CD4-positive, alpha-beta T cell treated with Interferon gamma for 1 hour (primary cell): Measurements from ENCODE around the gene LIPC.

Source experiments
- DNase-seq: peaks from one replicate; pipeline ENCODE4 v3.0.0-alpha.2; 2020

Gene LIPC

DNA sequence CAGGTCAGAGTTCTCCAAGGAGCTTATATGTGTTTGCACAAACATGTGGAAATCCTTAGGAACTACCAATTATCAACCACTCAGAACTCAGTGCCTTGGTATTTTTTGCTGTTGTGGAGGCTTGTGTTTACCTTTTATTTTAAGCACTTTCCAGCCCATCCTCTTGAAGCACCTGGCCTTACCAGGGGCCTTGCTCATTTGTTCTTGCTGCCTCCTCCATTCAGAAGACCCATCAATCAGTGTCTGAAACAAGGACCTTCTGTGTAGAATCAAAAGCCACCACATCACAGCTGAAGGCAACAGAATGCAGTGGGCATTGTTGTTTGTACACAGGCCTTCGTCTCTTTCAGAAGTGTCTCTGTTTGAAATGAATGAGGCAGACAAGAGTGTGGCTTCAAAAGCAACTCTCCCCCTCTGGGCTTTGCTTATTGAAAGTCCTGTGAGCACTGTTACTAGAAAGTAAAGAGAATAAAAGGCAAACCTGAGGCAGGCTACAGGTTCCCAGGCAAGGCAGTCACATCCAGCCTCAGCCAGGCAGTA is 24.5 kb upstream of the LIPC start:
- DNase-seq: no peak

- no peak for DNase-seq
Measured at GRCh38 chr15:58407778-58408177, 24.0 kb upstream of the LIPC start.

GRCh38 chr15:58409861-58410260 is 21.9 kb upstream of the LIPC start:
- DNase-seq: no peak

DNA sequence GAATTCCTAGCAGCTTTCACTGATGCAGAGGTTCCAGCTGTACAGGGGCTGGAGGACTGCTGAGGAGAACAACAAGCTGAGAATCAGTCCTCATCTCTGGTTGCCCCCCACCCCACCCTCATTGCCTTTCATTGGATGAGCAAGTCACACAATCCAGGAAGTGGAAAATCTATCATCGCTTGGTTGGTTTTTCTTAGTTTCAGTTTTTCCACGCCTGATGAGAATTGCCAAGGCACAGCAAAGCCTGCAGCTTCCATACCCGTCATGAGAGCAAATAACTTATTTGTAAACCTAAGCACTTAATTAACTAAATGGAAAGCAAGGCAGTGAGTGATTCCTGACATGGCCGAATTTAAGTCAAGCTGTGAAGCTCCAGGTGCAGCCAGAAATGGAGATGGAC is 21.4 kb upstream of the LIPC start:
- peak; percentile 9 for DNase-seq

- no peak for DNase-seq
Measured at GRCh38 chr15:58413253-58413652, 18.5 kb upstream of the LIPC start.

GRCh38 chr15:58415636-58416035 is 16.2 kb upstream of the LIPC start:
- no peak for DNase-seq

- DNase-seq: no peak
Measured at GRCh38 chr15:58416963-58417362, 14.8 kb upstream of the LIPC start.

DNA sequence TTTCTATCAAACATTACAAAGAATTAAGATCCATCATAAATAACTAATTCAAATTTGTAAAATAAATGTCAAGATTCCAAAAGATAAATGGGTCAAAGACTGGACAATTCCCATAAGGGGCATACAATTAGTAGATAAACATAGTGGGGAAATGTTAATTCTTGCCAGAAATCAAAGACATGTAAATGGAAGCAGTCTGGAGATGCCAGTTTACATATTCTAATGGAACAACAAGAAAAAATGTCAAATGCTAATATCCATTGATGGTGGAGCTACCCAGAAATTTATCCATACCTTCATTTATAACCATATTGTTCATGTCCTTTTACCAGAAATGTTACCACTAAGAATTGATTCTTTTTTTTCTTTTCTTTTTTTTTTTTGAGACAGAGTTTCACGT is 13.7 kb upstream of the LIPC start:
- no peak for DNase-seq

GRCh38 chr15:58419803-58420524 is 11.8 kb upstream of the LIPC start:
- DNase-seq: no peak

DNA sequence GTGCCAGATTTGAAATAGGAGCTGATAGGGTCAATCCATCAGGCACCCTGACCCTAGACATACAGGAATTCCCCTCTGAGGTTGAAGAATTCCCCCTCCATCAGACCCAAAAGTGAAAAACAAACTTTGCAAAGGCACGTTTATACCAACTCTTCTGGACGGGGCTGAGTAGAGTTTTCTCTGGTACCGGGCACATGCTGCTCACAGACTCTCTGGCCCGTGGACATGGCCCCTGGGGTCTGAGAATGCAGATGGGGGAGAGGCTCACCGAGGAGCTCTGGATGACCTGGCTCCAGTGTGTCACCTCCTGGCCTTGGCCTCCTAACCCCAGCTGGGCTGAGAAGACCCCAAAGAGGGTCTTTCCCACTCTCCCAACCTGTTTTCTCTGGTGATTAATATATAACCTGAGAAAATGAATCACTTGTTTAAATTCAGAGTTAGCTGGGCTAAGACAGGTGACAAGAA is 11.2 kb upstream of the LIPC start:
- DNase-seq: no peak

DNA sequence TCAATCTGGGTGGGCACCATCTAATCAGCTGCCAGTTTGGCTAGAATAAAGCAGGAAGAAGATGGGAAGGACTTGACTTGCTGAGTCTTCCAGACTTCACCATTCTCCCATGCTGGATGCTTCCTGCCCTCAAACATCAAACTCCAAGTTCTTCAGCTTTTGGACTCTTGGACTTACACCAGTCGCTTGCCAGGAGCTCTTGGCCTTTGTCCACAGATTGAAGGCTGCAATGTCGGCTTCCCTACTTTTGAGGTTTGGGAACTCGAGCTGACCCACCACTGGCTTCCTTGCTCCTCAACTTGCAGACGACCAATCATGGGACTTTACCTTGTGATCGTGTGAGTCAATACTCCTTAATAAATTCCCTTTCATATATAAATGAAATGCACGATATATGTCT is 8.6 kb upstream of the LIPC start:
- DNase-seq: no peak

GRCh38 chr15:58423831-58424608 is 7.8 kb upstream of the LIPC start:
- DNase-seq: no peak

GRCh38 chr15:58424722-58425121 is 7.1 kb upstream of the LIPC start:
- no peak for DNase-seq

GRCh38 chr15:58425185-58425584 is 6.6 kb upstream of the LIPC start:
- no peak for DNase-seq

DNA sequence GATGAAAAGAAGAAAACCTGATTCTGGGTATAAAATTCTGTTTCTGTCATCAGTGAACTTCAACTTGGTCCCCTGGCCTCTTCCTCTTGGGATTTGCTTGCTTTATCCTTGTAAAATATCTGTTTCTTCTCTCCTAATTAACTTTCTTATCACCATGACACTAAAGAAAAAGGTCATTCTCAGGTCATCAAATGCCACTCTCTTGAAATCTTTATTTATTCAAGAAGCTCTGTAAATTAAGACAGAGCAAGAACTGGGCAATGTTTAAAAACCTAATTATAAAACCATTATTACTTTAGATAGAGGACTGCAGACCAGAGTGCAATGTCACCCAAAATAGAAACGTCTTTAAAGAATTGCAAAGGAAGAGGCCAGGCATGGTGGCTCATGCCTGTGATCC is 6.0 kb upstream of the LIPC start:
- DNase-seq: no peak

- no peak for DNase-seq
Measured at GRCh38 chr15:58426501-58426900, 5.3 kb upstream of the LIPC start.

- no peak for DNase-seq
Measured at GRCh38 chr15:58427987-58428386, 3.8 kb upstream of the LIPC start.

DNA sequence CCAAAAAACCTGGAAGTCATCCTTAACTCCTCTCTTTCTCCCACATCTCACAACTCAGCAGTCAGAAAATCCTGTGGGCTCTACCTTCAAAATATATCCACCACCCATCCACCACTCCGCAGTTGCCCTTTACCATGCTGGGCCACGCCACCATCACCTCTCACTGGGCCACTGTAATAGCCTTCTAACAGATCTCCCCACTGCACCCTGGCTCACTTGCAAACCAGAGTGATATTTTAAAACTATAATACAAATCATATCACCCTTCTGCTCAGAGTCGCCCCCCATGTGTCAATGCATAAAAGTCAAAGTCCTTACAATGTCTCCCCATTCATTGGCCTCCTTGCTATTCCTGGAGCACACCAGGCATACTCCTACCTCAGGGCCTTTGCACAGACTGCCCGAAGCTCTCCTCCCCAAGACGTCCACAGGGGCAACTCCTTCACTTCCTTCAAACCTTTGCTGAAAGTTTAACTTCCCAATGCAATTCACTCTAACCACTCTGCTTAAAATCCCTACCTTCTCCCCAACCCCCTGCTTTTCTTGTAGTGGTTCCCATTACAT is 1.5 kb upstream of the LIPC start:
- DNase-seq: no peak

- no peak for DNase-seq
Measured at GRCh38 chr15:58432401-58432800, 610 bp downstream of the LIPC start.

DNA sequence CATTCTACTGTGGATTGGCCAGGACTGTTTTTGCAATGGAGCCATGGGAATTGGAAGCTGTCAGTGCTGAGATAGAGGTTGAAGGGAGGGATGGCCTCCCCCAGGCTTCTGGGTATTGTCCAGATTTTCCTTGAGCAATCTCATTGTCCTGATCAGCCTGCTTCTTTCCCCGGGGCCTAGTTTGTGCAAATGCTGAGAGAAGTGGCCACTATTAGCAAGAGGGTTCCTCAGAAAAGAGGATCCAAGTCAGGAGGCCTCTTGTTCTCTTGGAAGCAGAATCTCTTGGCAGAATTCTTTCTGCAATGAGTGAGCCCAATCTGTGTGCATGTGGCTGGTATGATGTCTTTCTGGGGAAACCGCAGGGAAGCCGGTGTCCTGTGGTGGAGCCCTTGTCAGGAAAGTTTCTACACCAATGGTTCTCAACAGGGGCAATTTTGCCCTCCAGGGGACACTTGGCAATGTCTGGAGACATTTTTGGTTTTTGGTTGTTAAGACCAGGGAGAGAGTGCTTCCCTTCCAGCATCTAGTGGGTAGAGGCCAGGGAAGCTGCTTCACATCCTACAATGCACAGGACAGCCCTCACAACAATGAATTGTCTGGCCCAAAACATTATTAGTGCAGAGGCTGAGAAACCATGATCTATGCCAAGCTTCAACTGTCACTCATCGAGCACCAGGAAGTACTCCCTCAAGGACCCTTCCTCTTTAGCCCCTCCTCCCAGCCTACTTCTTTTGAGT is 2.0 kb downstream of the LIPC start:
- DNase-seq: no peak

GRCh38 chr15:58434334-58434875 is 2.6 kb downstream of the LIPC start:
- DNase-seq: no peak

DNA sequence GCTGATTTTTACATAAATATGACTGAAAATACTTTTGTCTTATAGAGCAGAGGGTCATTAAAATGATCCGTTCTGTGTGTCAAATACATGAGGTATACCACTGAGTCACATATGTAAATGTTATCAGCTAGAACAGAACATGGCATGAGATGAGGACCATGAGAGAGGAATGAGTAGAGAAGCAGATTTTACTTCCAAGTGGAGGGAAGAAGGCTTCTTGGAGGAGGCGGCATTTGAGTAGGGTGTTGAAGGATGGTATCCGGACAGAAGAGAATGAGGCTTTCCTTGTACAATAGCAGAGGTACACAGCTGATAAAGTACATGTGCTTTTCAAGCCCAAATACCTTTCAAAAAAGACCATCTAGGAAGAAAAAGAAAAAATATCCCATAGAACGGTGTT is 4.8 kb downstream of the LIPC start:
- DNase-seq: no peak
